ENCODE results near the gene TNFAIP3.

GRCh38 chr6:137870744-137871247 is 3.7 kb downstream of the TNFAIP3 start:
- TF ChIP-seq POLR2A (IDR thresholded peaks at IDR 0.05; ENCODE audit: low read depth) (no peak), POLR2AphosphoS5 (IDR thresholded peaks at IDR 0.05) (no peak), CTCF (IDR thresholded peaks at IDR 0.05) (peak in 2 of 3 experiments; percentile 9 to 34), EP300 (IDR thresholded peaks at IDR 0.05) (no peak)

Measured in esophagus muscularis mucosa (tissue), 4 donors.